NB4 (cell line): ENCODE results near the gene IGSF8.

Experiments
- DNase-seq: peaks from one replicate; pipeline ENCODE4 v3.0.0; 2010; ENCODE audit warnings: low read depth
- H3K4me3 ChIP-seq: one replicate; pipeline ENCODE4 v1.5.1; 2011; ENCODE audit warnings: mild to moderate bottlenecking, low read depth, low read length, moderate library complexity
- CTCF ChIP-seq: IDR thresholded peaks from one replicate; pipeline ENCODE4 v1.5.1; 2012; ENCODE audit warnings: low read depth, low read length
- MAX ChIP-seq: IDR thresholded peaks from 2 replicates; pipeline ENCODE4 v1.6.1; 2011; ENCODE audit warnings: low read depth, low read length
- MYC ChIP-seq: IDR thresholded peaks from 2 replicates; pipeline ENCODE4 v1.6.1; 2011; ENCODE audit warnings: low read depth, low read length
- POLR2A ChIP-seq: IDR thresholded peaks from 2 replicates; pipeline ENCODE4 v1.6.1; 2011; ENCODE audit warnings: mild to moderate bottlenecking; ENCODE audit not compliant: insufficient read length; ENCODE audit errors: extremely low read depth

Gene IGSF8

GRCh38 chr1:160117709-160118183 lies 19.3 kb upstream of the IGSF8 start:
- no peak overlapping the region for H3K4me3 ChIP-seq
- DNase-seq = no peak
- TF ChIP-seq MAX (no peak), MYC (no peak), POLR2A (no peak), CTCF (no peak)

- H3K4me3 ChIP-seq = no peak overlapping the region
- DNase-seq = no peak
- TF ChIP-seq MAX (no peak), MYC (no peak), POLR2A (no peak), CTCF (no peak)
Measured at GRCh38 chr1:160117300-160117699, 18.9 kb upstream of the IGSF8 start.

GRCh38 chr1:160116283-160117147 lies 18.1 kb upstream of the IGSF8 start:
- no peak for TF ChIP-seq MYC
- no peak for TF ChIP-seq POLR2A
- no peak for TF ChIP-seq CTCF
- TF ChIP-seq MAX = no peak
- DNase-seq = no peak
- H3K4me3 ChIP-seq = no peak overlapping the region

GRCh38 chr1:160115545-160116282 lies 17.3 kb upstream of the IGSF8 start, which contains the start of gene ATP1A2:
Gene ATP1A2, plus strand, starts transcription at chr1:160115759. Its CDS starts 103 bp downstream, at chr1:160115862.
- no peak for DNase-seq
- TF ChIP-seq MYC = no peak
- no peak for TF ChIP-seq POLR2A
- no peak for TF ChIP-seq MAX
- TF ChIP-seq CTCF = no peak
- no peak within 1 kb of the TSS for H3K4me3 ChIP-seq

- H3K4me3 ChIP-seq = no peak overlapping the region
- TF ChIP-seq CTCF (no peak), MAX (no peak), POLR2A (no peak), MYC (no peak)
- no peak for DNase-seq
Measured at GRCh38 chr1:160114085-160114484, 15.7 kb upstream of the IGSF8 start.
